ENCODE results near the gene OCIAD2. TPM values are rescaled to one million over a fixed set of nuclear protein-coding genes. Genes with fewer than 3 reads are reported as not detected.
A peak's percentile ranks its signal among the peaks of the same experiment; 100 is the strongest.

OCIAD2 gene
- total RNA-seq, 1 donor from 2014 or later, result 108 TPM

DNA sequence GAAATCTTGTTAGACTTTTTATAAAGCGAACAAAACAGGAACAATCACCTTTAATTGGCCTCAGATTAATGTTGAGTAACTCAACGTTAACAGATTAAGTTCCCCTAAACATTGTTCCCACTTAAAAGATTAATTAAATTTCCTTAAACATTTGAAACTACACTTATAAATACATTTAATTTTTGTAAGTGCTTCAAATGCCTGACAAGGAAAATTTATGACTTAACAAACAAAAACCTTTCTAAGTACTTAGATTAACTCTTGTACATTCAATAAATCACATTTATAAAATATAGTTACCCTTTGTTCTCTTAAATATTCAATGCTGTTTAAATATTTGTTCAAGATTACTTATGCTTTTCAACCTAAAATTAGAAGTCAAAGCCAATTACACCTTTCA lies 39.4 kb upstream of the OCIAD2 start:
- Mint-ChIP-seq H3K27me3 (peaks cover 11% of the 10 kb centered on the region), H3K4me1 (ENCODE audit: low read depth) (no peaks in the 10 kb centered on the region), H3K4me3 (ENCODE audit: low read depth) (no peak overlapping the region), H3K36me3 (ENCODE audit: insufficient read depth) (no peaks in the 10 kb centered on the region), H3K9me3 (ENCODE audit: low read depth) (no peaks in the 10 kb centered on the region), H3K27ac (no peak overlapping the region)
- no peak for DNase-seq (ENCODE audit: low spot score, unreplicated experiment)
- TF ChIP-seq, protein P1, sequence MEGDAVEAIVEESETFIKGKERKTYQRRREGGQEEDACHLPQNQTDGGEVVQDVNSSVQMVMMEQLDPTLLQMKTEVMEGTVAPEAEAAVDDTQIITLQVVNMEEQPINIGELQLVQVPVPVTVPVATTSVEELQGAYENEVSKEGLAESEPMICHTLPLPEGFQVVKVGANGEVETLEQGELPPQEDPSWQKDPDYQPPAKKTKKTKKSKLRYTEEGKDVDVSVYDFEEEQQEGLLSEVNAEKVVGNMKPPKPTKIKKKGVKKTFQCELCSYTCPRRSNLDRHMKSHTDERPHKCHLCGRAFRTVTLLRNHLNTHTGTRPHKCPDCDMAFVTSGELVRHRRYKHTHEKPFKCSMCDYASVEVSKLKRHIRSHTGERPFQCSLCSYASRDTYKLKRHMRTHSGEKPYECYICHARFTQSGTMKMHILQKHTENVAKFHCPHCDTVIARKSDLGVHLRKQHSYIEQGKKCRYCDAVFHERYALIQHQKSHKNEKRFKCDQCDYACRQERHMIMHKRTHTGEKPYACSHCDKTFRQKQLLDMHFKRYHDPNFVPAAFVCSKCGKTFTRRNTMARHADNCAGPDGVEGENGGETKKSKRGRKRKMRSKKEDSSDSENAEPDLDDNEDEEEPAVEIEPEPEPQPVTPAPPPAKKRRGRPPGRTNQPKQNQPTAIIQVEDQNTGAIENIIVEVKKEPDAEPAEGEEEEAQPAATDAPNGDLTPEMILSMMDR (IDR thresholded peaks at IDR 0.05; ENCODE audit: unreplicated experiment), result no peak

DNA sequence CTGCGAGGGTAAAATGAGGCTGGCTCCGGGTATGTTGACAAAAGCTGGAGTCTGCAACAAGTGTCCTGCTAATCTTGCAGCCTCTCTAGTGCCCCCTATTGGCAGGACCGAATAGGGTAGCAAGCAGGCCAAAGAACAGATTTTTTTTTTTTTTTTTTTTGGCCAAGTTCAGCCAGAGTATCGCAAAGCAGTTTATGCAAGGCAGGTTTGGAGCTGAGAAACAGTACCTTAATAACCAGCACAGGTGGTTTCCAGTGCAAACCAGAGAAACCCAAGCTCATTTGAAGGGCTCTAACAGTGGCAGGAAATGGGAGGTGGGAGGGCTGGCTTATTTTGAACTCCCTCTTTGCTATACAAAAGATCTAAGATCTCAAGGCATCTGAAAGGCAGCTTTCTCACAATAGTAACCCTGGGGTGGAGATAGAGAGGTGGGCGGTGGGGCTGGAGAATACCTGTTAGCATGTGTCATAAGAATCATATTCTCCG lies 38.2 kb upstream of the OCIAD2 start:
- Mint-ChIP-seq H3K4me3 (ENCODE audit: low read depth) (no peak overlapping the region), H3K9me3 (ENCODE audit: low read depth) (no peaks in the 10 kb centered on the region), H3K4me1 (ENCODE audit: low read depth) (no peaks in the 10 kb centered on the region), H3K36me3 (ENCODE audit: insufficient read depth) (no peaks in the 10 kb centered on the region), H3K27ac (no peak overlapping the region), H3K27me3 (peaks cover 15% of the 10 kb centered on the region)
- DNase-seq (ENCODE audit: low spot score, unreplicated experiment), result no peak
- TF ChIP-seq, protein P1 (IDR thresholded peaks at IDR 0.05; ENCODE audit: unreplicated experiment), result peak; percentile 32

DNA sequence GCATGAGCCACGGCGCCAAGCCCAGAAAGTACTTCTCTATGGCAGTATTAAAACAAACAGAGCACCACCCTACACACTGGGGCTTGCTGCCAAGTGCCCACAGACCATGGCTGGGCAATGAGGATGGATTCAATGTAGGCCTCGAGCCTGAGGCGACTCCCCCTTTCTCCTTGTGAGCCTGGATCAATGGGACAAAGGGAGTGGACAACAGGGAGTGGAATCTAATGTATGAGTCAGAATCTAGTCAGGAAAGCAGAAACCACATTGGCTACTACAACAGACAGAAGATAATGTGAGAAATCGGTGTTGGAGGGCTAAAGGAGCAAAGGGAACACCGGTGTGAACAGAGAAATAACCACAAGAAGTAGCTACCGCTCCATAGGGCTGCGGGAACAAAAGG lies 37.7 kb upstream of the OCIAD2 start:
- Mint-ChIP-seq H3K4me3 (ENCODE audit: low read depth) (no peak overlapping the region), H3K9me3 (ENCODE audit: low read depth) (no peaks in the 10 kb centered on the region), H3K4me1 (ENCODE audit: low read depth) (no peaks in the 10 kb centered on the region), H3K27ac (no peak overlapping the region), H3K36me3 (ENCODE audit: insufficient read depth) (no peaks in the 10 kb centered on the region), H3K27me3 (peaks cover 15% of the 10 kb centered on the region)
- no peak for DNase-seq (ENCODE audit: low spot score, unreplicated experiment)
- TF ChIP-seq, protein P1 (IDR thresholded peaks at IDR 0.05; ENCODE audit: unreplicated experiment), result no peak

DNA sequence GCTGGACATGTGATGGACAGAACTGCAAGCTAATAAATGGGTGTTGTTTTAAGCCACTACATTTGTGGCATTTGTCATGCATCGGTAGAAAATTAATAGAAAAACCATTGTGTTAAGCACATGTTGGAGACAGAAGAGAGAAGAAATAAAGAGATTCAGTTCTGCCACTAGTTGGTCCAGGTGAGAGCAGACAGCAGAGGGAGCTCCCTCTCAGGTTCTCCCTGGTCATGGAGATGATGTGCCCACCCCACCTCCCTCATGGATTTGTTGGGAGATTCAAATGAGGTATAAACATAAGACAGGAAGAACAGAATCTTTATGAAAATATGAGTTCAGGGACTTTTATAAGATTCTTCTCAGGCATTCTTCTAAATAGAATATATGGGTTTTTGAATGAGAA lies 36.8 kb upstream of the OCIAD2 start:
- peaks cover 15% of the 10 kb centered on the region for H3K27me3 Mint-ChIP-seq
- no peak for DNase-seq (ENCODE audit: low spot score, unreplicated experiment)
- H3K9me3 Mint-ChIP-seq (ENCODE audit: low read depth), result no peaks in the 10 kb centered on the region
- no peak overlapping the region for H3K4me3 Mint-ChIP-seq (ENCODE audit: low read depth)
- no peaks in the 10 kb centered on the region for H3K36me3 Mint-ChIP-seq (ENCODE audit: insufficient read depth)
- TF ChIP-seq, protein P1 (IDR thresholded peaks at IDR 0.05; ENCODE audit: unreplicated experiment), result peak; percentile 52
- H3K4me1 Mint-ChIP-seq (ENCODE audit: low read depth), result no peaks in the 10 kb centered on the region
- H3K27ac Mint-ChIP-seq, result no peak overlapping the region

DNA sequence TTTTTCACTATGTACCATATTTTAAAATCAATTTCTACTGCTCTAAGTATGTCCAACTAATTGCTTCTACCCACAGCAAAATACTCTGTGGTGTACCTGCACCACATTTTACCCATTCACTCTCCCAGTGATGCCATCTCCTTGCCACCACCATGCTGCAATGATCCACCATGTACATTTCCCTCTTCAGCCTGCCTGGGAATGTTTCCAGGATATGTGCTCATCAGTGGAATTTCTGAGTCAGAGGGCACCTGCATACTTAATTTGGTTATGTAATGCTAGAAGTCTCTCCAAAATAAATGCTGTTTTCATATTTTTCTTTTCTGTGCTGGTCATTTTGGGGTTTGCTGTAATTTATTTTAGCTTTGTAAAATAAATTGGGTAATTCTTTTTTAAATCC lies 33.2 kb upstream of the OCIAD2 start:
- Mint-ChIP-seq H3K27ac (no peak overlapping the region), H3K27me3 (peaks cover 15% of the 10 kb centered on the region), H3K36me3 (ENCODE audit: insufficient read depth) (no peaks in the 10 kb centered on the region), H3K4me1 (ENCODE audit: low read depth) (no peaks in the 10 kb centered on the region), H3K4me3 (ENCODE audit: low read depth) (no peak overlapping the region), H3K9me3 (ENCODE audit: low read depth) (peaks cover 3% of the 10 kb centered on the region)
- TF ChIP-seq, protein P1 (IDR thresholded peaks at IDR 0.05; ENCODE audit: unreplicated experiment), result no peak
- DNase-seq (ENCODE audit: low spot score, unreplicated experiment), result no peak
